Muscle of leg (tissue), 11 donors: ENCODE data around the gene HESX1. TPM values are rescaled to one million over a fixed set of nuclear protein-coding genes. Genes with fewer than 3 reads are reported as not detected.

Experiments
- DNase-seq: peaks from one replicate; pipeline ENCODE4 v3.0.0; 2013
- H3K27ac ChIP-seq: one replicate; pipeline ENCODE4 v1.5.1; 2013; ENCODE audit warnings: mild to moderate bottlenecking, low read length, control low read depth
- H3K27me3 ChIP-seq: one replicate; pipeline ENCODE4 v1.6.1; 2013; ENCODE audit warnings: low read length; ENCODE audit not compliant: control insufficient read depth, insufficient read depth
- H3K36me3 ChIP-seq: one replicate; pipeline ENCODE4 v1.6.1; 2013; ENCODE audit warnings: low read length; ENCODE audit not compliant: control insufficient read depth, insufficient read depth
- H3K4me1 ChIP-seq: one replicate; pipeline ENCODE4 v1.6.1; 2013; ENCODE audit warnings: low read length; ENCODE audit not compliant: control insufficient read depth, insufficient read depth
- H3K4me3 ChIP-seq: one replicate; pipeline ENCODE4 v1.5.1; 2013; ENCODE audit warnings: low read length, control low read depth
- H3K9me3 ChIP-seq: replicated peaks from 2 replicates; pipeline ENCODE4 v1.6.1; 2013; ENCODE audit warnings: low read depth, low read length; ENCODE audit not compliant: control insufficient read depth
- WGBS: methylation state at CpG from one replicate; pipeline ENCODE4 v1.1.5; 2013; ENCODE audit warnings: missing lambda C conversion rate; ENCODE audit not compliant: insufficient coverage; 5-methylcytosine and 5-hydroxymethylcytosine counted together
- polyA plus RNA-seq, 8 donors: library from polyadenylated mRNA; unstranded; fragments of 120-200 nt; gene quantifications; one replicate each; pipeline versions ENCODE4 v1.2.1 to v1.2.3, GENCODE V29; 2013; ENCODE audit warnings: inconsistent platforms in 1 of 8, low replicate concordance in 1 of 8; ENCODE audit not compliant: insufficient read length in 8 of 8, insufficient read depth in 1 of 8
- total RNA-seq: library from RNA; stranded (reverse); fragments of 120-200 nt; gene quantifications from one replicate; pipeline ENCODE4 v1.2.4, GENCODE V29; 2013

The HESX1 gene
- total and polyA plus RNA-seq, 9 donors = 0.84 to 2.4 (median 1.4) TPM

DNA sequence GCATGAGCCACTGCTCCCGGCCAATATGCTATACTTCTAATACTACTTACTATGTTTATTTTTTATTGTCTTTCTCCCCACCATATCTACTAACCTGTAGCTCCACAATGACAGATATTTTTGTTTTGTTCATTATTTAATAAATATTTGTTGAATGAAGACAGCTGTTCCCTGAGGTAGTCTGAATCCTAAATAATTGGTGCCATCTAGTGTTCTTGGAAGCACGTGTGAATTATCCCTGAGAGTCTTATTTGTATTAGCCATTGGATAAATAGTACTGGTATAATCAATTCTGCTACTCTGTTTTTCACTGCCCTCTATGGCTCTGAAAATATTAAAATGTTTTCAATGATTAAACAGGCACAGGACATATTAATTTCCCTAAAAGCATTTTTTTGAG is 22.1 kb upstream of the HESX1 start:
- Histone ChIP-seq H3K4me3 (no peak overlapping the region), H3K36me3 (no peaks in the 10 kb centered on the region), H3K4me1 (peaks cover 2% of the 10 kb centered on the region), H3K9me3 (no peaks in the 10 kb centered on the region), H3K27me3 (no peaks in the 10 kb centered on the region), H3K27ac (no peak overlapping the region)
- WGBS = no CpG with 5 or more reads among the region's 2 CpGs
- peak; percentile 72 for DNase-seq

- DNase-seq = no peak
- Histone ChIP-seq H3K4me3 (no peak overlapping the region), H3K27me3 (no peaks in the 10 kb centered on the region), H3K4me1 (no peaks in the 10 kb centered on the region), H3K9me3 (no peaks in the 10 kb centered on the region), H3K36me3 (no peaks in the 10 kb centered on the region), H3K27ac (no peak overlapping the region)
- no CpG with 5 or more reads among the region's 2 CpGs for WGBS
These were observed 6.6 kb upstream of the HESX1 start for GRCh38 chr3:57206423-57206822.

GRCh38 chr3:57194641-57195040 is 5.1 kb downstream of the HESX1 start:
- Histone ChIP-seq H3K27ac (no peak overlapping the region), H3K36me3 (no peaks in the 10 kb centered on the region), H3K4me3 (no peak overlapping the region), H3K9me3 (no peaks in the 10 kb centered on the region), H3K4me1 (no peaks in the 10 kb centered on the region), H3K27me3 (no peaks in the 10 kb centered on the region)
- no peak for DNase-seq
- WGBS = no CpG with 5 or more reads among the region's 4 CpGs

- no CpG with 5 or more reads among the region's 3 CpGs for WGBS
- DNase-seq = no peak
These were observed 7.8 kb downstream of the HESX1 start for GRCh38 chr3:57192028-57192427.

GRCh38 chr3:57184526-57184925 is 15.3 kb downstream of the HESX1 start:
- Histone ChIP-seq H3K27me3 (no peaks in the 10 kb centered on the region), H3K4me3 (no peak overlapping the region), H3K27ac (no peak overlapping the region), H3K36me3 (no peaks in the 10 kb centered on the region), H3K4me1 (no peaks in the 10 kb centered on the region), H3K9me3 (no peaks in the 10 kb centered on the region)
- WGBS = 18% methylated on average over 3 of the region's 6 CpGs
- DNase-seq = no peak

More at GRCh38 chr3:57192028-57192427, 7.8 kb downstream of the HESX1 start:
- Histone ChIP-seq H3K36me3 (no peaks in the 10 kb centered on the region), H3K9me3 (no peaks in the 10 kb centered on the region), H3K4me1 (no peaks in the 10 kb centered on the region), H3K4me3 (no peak overlapping the region), H3K27ac (no peak overlapping the region), H3K27me3 (no peaks in the 10 kb centered on the region)

- DNase-seq = no peak
- WGBS = 56% methylated on average over 2 of the region's 5 CpGs
- no peaks in the 10 kb centered on the region for H3K9me3 ChIP-seq
- no peaks in the 10 kb centered on the region for H3K27me3 ChIP-seq
- H3K4me1 ChIP-seq = no peaks in the 10 kb centered on the region
- no peaks in the 10 kb centered on the region for H3K36me3 ChIP-seq
- no peak overlapping the region for H3K27ac ChIP-seq
- no peak overlapping the region for H3K4me3 ChIP-seq
These were observed 20.0 kb downstream of the HESX1 start for GRCh38 chr3:57179580-57180410.

DNA sequence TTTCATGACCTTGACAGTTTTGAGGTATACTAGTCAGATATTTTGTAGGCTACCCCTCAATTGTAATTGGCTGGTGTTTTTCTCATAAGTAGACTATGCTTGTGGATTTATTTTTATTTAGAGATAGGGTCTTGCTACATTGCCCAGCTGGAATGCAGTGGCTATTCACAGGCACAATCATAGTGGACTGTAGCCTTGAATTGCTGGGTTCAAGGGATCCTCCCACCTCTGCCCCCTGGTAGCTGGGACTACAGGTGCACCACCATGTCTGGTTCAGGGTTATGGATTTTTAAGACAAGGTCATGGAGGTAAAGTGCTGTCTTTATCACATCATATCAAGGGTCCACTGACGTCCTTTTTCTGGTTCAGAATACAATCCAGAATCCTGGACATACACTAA is 23.7 kb downstream of the HESX1 start:
- Histone ChIP-seq H3K27me3 (no peaks in the 10 kb centered on the region), H3K9me3 (no peaks in the 10 kb centered on the region), H3K4me3 (no peak overlapping the region), H3K36me3 (no peaks in the 10 kb centered on the region), H3K27ac (no peak overlapping the region), H3K4me1 (no peaks in the 10 kb centered on the region)
- WGBS = no CpG with 5 or more reads among the region's 1 CpG
- no peak for DNase-seq

GRCh38 chr3:57173687-57174086 is 26.1 kb downstream of the HESX1 start:
- no peaks in the 10 kb centered on the region for H3K36me3 ChIP-seq
- peaks cover 9% of the 10 kb centered on the region for H3K4me1 ChIP-seq
- H3K9me3 ChIP-seq = no peaks in the 10 kb centered on the region
- WGBS = no CpG with 5 or more reads among the region's 2 CpGs
- no peaks in the 10 kb centered on the region for H3K27me3 ChIP-seq
- H3K27ac ChIP-seq = no peak overlapping the region
- no peak overlapping the region for H3K4me3 ChIP-seq
- no peak for DNase-seq

- H3K27me3 ChIP-seq = peaks cover 6% of the 10 kb centered on the region
- 100% methylated on average over 1 of the region's 1 CpG for WGBS
- H3K4me3 ChIP-seq = no peak overlapping the region
- H3K9me3 ChIP-seq = no peaks in the 10 kb centered on the region
- DNase-seq = no peak
- H3K27ac ChIP-seq = no peak overlapping the region
- no peaks in the 10 kb centered on the region for H3K36me3 ChIP-seq
- peaks cover 9% of the 10 kb centered on the region for H3K4me1 ChIP-seq
These were observed 28.8 kb downstream of the HESX1 start for GRCh38 chr3:57170946-57171345.

DNA sequence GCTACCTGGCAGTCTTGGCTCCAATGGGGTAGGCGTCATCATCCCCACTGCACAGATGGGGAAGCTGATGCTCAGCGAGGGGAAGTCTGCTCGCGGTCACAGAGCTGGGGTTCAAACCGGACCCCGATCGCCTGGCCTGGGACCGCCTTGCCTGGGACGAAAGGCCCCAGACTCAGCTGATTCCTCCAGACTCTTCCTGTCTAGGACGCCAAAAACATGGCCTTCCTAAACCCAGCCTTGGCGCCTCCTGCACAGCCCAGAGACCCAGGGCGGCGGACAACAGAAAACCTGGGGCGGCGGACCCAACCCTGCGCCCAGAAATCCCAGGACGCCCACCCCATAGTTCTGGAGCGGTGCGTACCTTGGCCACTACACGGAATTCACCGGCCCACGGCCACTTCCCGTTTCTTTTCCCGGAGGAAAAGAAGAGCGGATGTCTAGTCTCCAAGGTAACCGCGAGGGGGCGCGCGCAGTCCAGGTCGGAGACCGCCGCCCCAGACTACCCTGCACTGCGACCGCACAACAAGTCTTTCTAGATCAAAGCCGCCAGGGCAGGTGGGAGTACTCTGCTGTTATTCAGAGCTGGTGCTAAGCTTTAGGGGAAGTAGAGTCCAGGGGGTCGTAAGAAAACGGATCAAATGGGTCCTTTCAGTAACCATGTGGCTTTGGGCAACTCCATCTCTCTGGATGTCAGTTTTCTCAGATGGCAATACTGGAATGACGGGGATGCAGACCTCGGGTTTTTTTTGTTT is 29.7 kb downstream of the HESX1 start:
- peak overlapping the region; percentile 57 for H3K4me3 ChIP-seq
- H3K4me1 ChIP-seq = peaks cover 13% of the 10 kb centered on the region
- no peaks in the 10 kb centered on the region for H3K9me3 ChIP-seq
- 15% methylated on average over 30 of the region's 40 CpGs for WGBS
- H3K36me3 ChIP-seq = no peaks in the 10 kb centered on the region
- no peak overlapping the region for H3K27ac ChIP-seq
- DNase-seq = peak; percentile 84
- H3K27me3 ChIP-seq = peaks cover 6% of the 10 kb centered on the region
